HG02973 (cell line): ENCODE data around the gene AATK.

Experiments used
- ATAC-seq: cut with Tn5 transposase; IDR thresholded peaks from one replicate; pipeline ENCODE4 v1.9.1; 2021; ENCODE audit warnings: moderate library complexity; ENCODE audit not compliant: unreplicated experiment

The AATK gene

DNA sequence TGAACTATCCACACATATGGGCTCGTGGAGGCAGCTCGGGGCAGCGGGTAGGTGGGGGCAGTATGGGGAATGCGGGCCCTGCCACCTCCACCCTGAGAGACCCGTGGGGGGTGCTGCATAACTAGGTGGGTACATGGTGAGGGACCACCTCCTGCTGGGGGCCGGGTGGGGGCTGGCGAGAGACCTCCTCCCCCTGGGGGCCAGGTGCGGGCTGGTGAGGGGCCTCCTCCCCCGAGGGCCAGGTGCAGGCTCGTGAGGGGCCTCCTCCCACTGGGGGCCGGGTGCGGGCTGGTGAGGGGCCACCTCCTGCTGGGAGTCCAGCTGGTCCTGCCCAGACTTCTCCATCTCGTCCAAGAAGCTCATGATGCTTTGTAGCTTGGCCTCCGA, 31.4 kb upstream of the AATK start:
- no peak for ATAC-seq

DNA sequence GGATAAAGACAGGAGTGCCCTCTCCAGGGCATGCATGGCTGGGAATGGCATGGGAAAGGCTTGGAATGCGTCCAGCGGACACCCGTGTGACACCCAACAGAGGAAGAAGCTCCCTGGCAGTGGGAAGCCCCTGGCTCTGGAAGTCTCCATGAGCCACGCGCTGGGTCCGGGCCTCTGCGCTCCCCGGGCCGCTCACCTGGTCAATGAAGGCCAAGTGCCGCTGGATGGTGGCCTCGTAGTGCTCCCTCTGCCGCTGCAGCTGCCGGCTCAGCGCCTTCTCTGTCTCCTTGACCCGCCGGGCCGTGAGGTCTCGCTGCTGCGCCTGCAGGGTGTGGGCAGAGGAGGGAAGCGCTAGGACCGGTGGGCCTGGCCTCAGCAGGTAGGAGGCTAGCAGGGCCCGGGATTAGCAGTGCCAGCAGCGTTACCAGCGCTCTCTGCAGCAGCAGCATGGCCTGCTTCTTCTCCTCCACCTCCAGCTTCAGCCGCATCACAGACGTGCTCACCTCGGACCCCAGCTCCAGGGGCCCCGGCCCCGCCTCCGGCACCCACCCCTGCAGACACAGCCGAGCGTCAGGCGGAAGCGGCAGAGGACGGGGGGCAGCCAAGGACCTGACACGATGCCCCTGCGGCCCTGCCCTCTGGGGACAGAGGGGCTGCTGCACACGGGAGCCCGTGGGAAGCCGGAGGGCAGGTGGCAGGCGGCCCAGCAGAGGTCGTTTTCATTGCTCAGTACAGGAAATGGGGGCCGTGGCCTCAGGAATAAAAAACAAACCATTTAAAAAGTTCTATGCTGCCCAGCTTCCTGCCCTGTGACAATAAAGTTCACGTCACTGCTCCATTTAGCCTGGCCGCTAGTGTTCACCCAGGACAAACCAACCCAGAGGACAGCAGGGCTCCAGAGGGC, 30.7 kb upstream of the AATK start:
- ATAC-seq, result no peak

DNA sequence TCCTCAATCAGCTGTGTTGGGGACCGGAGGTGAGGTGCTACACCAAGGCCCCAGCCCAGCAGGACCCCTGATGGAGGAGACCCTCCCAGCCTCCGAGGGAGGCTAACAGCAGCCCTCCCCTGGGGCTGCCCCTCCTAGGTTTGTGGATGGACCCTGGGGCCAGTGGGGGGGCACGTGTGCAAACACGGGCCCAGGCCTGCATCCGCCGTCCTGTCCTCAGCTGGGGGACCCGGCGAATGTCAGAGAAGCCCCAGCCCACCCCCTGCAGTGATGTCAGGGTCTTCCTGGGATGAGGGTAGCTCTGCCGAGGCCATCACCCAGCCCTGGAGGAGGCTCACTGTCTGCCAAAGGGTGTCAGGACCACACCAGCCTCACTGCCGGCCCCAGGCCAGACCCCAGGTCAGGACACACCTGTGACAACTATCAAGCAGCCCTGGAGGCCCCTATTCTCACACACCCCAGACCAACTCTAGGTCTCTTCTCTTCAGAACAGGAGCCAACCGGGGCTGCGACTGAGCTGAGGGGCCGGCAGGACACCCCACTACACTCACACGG, 30.0 kb upstream of the AATK start:
- ATAC-seq, result no peak

DNA sequence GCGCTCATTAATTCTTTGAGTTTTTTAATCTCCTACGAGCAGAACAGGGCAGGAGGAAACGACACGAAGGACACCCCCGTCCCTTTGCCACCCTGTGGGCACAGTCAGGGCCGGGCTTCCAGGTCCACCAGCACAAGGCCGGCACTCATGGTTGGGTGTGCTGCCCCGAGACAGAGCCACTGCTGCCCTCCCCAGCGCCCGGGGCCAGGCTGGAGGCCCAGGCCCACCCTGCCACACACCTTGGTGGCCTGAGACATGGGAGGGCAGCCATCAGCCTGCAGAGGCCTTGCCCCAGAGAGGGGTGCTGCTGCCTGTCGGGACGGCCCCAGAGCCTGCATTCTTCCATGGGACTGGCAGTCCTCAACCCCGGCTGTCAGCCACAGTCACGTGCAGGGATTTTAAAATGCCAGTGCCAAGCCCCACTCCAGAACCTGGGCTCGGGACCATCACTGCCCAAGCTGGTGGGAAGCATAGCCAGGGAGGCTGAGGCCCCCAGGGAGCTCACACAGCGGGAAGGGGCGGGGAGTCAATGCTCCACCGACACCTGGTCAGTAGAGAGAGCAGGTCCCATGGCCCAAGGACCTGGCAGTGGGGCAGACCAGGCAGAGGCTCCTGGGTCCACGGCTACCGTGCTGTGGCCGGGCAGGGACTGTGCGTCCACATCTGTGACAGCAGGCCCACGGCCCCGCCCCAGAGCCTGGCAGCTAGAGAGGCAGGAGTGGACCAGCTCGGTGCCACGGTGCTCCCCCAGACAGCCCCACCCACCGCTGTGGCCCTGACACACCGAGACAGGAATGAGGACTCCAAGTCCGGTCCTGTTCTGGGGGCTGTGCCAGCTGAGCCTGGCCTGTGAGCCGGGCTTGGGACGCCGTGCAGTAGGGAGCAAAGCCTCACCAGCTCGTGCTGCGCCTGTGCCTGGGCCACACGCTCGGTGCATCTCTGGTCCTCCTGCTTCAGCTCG, 29.2 kb upstream of the AATK start:
- ATAC-seq, result no peak

DNA sequence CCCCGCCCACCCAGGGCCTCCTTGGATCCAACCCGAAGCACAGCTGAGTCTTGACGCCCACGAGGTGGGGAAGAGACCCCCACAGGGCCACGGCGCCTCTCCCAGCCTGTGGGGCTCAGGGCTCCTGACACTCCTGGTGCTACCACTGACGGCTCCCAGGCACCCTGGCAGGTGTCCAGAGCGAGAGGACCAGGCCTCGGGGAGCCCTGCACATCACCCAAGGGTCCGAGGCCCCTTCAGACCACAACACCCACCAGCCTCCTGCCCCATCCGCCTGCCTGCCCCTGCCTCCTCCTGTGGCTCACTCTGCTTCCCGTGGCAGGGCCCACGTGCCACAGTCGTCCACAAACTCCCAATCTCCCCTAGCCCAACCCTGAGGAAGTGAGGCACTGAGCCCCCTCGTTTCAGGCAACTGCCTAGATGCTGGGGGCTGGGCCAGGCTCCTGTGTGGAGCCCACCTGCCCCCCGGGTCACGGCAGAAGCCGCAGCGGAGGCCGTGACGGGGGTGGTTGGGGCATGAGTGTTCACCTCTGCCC, 28.3 kb upstream of the AATK start:
- no peak for ATAC-seq

DNA sequence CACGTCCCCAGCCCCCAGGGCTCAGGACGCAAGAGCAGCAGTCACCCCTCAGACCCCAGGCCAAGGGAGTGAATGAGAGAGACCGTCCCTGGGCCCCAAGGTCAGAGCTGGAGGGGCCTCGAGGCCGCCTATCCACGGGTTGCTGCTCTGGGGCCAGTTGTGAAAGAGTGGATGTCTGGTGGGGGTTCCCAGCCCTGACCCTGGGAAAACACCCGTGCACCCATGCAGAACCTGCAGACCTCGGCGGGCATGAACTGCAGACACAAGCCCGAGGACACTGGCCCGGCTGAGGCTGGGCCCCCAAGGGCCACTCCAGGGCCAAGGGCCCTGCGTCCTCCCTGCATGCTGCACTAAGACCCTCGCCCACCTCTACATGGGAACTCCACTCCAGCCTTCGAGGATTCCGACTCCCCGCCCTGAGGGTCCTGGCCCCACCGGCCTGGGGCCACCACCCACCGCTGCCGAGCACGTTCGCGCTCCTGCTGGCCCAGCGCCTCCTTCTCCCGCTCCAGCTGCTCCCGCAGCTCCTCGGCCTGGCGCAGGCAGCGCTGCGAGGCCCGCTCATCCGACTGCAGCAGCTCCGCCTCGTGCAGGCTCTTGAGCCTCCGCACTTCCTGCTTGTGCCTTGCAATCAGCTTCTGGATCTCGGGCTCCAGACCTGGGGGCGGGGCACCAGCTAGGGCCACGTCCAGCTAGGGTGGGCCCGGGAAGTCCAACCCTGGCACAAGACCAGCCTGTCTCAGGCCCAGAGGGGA, 27.6 kb upstream of the AATK start:
- ATAC-seq, result no peak

DNA sequence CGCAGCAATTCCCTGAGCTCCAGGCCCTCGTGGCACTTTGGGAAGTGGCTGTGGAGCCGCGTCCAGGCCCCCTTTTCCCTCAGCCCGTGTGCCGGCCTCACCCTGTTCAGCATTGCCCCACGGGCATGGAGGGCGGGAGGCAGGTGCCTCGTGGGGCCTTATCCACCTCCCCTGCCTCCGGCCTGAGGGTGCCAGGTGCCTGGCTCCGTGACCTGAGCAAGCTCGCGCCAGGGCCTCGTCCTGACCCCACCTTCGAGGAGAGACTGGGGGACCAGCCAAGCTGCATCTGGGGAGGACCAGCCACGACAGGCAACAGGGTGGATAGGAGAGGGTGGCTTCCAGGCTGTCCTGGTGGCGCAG, 27.0 kb upstream of the AATK start:
- no peak for ATAC-seq

DNA sequence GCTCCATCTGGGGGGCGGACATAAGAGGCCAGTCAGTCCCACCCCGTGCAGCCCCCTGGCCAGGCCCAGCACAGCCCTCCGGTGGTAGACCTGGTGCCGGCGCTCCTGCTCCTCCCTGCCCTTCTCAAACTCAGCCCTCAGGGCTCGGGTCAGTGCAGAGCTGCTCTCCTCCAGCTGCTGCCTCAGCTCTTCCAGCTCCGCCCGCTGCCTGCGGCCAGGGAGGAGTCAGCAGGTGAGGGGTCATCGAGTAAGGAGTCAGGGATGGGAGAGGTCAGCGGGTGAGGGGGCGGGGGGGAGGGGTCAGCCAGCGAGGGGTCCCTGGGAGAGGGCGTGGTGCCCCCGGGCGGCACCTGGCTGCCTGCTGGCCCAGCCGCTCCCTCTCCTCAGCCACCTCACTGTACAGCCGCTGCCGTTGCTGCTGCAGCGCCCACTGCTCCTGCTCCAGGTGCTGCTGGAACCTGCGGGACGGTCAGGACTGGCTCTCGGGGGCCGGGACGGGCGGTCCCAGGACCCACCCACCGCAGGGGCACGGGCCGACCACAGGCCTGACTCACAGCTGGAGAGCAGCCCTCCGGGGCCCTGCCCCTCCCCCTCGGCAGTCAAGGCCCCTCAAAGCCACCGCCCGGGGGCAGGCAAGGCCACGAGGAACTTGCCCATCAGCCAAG, 26.5 kb upstream of the AATK start:
- ATAC-seq, result no peak

DNA sequence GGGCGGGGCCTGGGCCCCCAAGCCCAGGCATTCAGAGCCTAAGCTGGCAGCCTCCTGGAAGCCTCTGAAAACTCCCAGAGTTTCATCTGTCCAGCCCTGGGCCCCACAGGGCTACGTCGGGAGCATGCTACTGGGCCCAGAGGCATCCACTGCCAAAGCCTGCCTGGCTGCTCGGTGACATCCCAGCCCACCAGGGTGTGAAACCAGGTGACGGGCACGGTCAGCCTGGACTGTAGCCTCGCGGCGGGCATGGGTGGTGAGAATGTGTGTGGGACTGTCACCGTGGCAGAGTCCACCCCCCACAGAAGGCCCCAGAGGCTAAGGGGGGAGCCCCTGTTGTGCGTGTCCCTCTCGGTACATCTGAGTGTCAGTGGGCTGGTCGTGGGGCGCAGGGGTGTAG, 25.6 kb upstream of the AATK start:
- no peak for ATAC-seq

DNA sequence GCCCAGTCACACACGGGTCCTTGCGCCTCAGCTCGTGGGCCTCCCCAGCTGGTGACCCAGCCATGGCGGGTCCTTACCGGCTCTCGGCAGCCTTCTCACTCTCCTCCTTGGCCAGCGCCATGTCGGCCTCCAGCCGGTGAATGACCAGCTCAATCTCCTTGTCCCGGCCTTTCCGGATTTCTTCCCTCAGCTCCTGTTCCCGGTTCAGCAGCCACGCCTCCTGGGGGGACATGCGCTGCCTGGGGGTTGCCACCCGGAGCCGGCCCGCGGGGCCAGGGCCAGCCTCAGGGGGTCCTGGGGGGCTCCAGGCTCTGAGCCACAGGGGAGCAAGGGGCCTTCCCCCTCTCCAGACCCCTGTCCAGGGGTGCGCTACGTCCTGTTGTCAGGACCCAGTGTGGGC, 25.1 kb upstream of the AATK start:
- ATAC-seq, result no peak

DNA sequence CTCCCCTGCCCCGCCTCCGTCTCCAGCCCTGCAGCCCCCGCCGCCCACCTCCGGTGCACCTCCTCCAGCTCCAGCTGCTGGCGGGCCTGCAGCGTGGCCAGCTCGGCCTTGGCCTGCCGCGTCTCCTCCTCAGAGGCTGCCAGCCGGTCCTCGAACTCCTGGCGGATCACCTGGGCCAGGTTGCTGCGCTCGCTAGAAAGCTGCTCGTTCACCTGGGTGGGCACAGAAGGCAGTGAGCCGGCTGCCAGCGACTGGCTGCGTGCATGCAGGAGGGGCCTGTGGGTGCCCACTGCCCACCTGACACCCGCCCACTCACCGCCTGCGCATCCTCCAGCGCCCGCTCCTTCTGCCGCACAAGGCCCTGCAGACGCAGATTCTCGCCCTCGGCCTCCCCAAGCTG, 24.6 kb upstream of the AATK start:
- no peak for ATAC-seq

DNA sequence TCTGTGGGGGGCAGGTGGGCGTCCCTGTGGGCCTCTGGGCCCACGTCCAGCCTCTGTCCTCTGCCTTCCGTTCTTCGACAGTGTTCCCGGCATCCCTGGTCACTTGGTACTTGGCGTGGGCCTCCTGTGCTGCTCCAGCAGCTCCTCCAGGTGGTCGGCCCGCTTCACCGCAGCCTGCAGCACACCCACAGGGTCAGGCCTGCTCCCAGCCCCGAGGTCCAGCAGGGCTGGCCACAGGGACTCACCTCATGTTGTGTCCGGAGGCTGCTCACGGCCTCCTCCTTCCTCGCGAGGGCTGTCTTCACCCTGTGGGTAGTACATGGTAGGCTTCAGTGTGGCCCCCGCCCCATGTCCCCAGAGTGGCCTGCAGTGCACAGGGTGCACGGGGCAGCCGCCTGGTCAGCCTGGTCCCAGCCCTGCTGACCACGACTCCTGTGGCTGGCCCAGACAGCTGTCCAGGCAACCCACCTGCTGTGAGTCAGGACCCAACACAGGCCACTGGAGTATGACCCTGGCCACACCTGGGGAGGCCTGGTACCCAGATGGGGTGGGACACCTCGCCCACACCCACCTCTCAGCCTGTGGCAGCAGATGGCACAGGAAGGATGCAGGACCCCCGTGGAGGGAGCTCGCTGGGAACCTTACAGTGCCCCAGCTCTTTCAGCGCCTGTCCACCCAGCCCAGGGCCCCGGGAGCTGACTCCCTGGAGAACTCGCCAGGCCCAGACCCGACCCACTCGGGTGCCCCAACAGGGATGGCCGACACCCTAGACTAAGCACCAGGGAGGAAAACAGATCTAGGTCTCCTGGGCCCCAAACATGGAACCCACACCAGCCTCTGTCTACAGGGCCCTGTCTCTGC, 23.9 kb upstream of the AATK start:
- ATAC-seq, result no peak

DNA sequence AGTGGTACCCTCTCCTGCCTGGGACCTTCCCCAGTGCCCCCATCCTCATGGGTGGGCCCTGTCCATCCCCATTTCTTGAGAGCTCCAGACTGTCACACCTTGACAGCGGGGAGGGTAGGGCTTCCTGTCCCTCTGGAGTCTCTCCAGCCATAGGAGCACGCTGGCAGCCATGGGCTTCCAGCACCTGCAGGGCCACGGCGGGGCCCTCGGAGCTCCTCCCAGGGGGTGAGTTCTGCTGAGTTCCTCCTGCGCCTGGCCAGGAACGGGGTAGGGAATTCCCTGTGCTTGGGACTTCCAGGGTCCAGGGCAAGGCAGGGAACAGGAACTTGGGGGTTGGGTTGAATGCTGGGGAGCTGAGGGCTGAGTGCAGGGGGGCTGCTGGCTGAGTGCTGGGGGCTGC, 23.0 kb upstream of the AATK start:
- ATAC-seq, result no peak

DNA sequence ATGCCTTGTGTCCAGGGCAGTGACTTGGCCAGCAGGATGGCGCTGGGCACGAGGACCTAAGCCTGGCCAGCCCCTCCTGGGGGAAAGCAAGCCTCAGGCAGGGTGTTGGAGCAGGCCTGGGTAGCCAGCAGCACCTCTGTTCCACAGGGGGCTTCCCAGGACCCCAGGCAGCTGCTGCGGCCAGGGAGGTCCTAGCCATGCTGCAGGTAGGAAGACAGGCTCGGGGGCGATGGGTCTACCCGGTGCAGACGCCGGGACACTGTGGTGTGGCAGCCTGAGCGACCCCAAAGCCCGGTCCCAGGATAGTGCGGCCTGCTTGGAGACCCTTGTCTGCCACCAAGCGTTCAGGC, 22.4 kb upstream of the AATK start:
- ATAC-seq, result no peak

DNA sequence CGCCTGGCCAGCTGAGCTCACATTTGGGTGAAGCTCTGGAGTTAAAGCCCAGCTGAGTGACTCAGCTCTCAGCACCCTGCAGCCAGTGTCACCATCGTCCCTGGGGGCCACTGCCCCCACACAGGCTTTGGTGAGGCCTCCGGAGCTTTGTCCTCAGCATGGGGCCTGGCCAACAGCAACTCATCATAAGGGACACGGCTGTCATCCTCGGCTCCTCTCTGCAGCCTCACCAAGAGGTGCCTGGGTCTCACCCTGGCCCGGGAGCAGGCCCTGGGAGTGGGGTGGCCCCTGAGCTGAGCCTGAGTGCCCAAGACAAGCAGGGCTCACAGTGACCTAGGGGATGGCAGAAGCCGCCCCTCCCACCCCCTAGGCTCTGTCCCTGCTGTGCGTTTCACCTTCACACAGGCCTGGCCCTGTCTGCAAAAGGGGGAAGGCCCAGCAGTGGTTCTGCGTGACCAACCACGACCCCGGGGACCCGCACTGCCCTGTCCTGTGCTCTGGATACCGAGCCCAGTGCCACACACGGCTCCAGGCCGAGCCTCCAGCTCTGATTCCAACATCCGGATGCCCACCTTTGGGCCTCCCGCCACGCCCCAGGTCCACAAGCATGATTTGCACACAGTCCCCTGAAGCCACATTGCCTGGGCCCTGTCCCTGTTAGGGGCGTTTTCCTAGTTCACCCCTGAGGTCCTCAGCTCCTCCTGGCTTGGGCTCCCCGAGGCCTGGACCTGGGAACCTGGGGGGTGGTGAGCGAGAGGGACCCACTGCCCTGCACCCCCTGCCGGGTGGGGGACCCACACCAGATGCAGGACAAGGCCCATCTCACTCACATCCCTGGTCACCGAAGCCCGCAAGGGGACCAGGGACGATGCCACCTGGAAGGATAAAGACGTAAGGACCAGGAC, 21.8 kb upstream of the AATK start:
- no peak for ATAC-seq

DNA sequence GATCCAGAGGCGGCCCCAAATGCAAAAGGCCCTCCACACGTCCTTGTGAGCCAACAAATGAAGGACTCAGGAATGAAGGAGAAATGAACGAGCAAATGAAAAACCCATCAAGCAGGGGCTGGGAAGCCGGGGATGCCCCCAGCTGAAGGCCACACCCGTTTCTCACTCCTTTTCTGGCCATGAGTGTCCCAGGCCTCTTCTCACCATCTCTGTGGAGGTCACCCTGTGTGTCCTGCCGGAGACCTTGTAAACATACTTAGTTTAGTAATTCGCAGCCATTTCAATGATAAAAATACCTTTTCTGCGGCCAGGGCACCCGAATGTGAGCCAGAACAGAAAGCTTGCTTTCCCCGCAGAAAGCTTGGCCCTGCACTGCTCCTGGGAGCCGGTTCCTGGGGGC, 21.1 kb upstream of the AATK start:
- ATAC-seq, result no peak

DNA sequence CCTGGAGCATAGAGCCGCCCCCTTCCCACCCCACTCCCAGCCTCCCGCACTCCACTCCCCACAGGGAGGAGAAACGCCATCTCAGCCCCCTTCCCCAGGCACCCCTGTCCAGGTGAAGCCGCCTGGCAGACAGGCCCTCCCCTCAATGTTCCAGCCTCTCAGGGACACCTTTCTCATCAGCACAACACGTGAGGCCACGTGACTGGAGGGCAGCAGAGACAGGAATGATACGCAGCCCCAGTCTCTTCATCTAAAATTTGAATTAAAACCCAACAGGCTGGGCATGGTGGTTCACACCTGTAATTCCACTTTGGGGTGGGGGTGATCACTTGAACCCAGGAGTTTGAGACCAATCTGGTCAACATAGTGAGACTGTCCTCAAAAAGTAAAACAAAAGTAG, 20.2 kb upstream of the AATK start:
- ATAC-seq, result no peak

DNA sequence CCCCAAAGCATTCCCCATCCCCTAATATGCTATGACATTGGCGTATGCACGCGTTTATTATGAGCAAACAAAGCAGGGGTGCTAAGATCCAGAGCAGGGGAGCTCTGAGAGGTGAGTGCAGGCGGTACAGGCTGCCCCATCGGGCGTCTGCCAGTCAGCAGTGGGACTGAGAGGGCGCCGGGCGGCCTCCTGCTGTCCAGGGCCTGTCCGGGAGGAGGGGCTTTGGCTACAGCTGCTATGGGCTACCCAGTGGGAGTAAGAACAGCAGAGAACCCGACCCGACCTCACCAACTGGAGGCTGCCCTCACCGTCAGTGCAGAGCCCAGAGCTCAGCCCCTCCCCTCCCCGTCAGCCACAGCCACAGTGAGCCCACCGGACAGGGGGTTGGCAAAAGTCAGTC, 18.5 kb upstream of the AATK start:
- ATAC-seq, result no peak
